Liver (tissue), 9 donors: ENCODE results near the gene CTBP1. TPM values are rescaled to one million over a fixed set of nuclear protein-coding genes. Genes with fewer than 3 reads are reported as not detected.

ENCODE experiments used
- DNase-seq: peaks from one replicate; pipeline ENCODE4 v3.0.0-alpha.2; 2017; ENCODE audit warnings: low spot score
- H3K27ac ChIP-seq, 2 donors: one replicate each; pipeline ENCODE4 v1.7.0; 2013; ENCODE audit warnings: inconsistent platforms in 2 of 2, low read length in 2 of 2, control low read depth in 1 of 2, low read depth in 1 of 2, mild to moderate bottlenecking in 1 of 2
- H3K27me3 ChIP-seq, 4 donors: one replicate each; pipeline versions ENCODE4 v1.6.1 to v1.7.0; 2013; ENCODE audit warnings: low read length in 3 of 4, inconsistent platforms in 1 of 4, mild to moderate bottlenecking in 1 of 4, moderate library complexity in 1 of 4; ENCODE audit not compliant: control insufficient read depth in 4 of 4, insufficient read depth in 4 of 4
- H3K36me3 ChIP-seq, 4 donors: one replicate each; pipeline versions ENCODE4 v1.6.1 to v1.7.0; 2013; ENCODE audit warnings: low read length in 3 of 4, mild to moderate bottlenecking in 3 of 4, low read depth in 1 of 4, moderate library complexity in 1 of 4; ENCODE audit not compliant: control insufficient read depth in 4 of 4, insufficient read depth in 3 of 4
- H3K4me1 ChIP-seq, 4 donors: one replicate each; pipeline versions ENCODE4 v1.6.1 to v1.7.0; 2013; ENCODE audit warnings: low read length in 3 of 4, mild to moderate bottlenecking in 3 of 4, moderate library complexity in 1 of 4; ENCODE audit not compliant: control insufficient read depth in 4 of 4, insufficient read depth in 4 of 4
- H3K4me3 ChIP-seq, 3 donors: one replicate each; pipeline versions ENCODE4 v1.6.1 to v1.7.0; 2013; ENCODE audit warnings: low read length in 3 of 3, control low read depth in 1 of 3, low read depth in 1 of 3, mild to moderate bottlenecking in 1 of 3
- H3K9ac ChIP-seq, 2 donors: one replicate each; pipeline ENCODE4 v1.7.0; 2013; ENCODE audit warnings: low read length in 2 of 2, mild to moderate bottlenecking in 2 of 2, moderate library complexity in 2 of 2, control low read depth in 1 of 2, low read depth in 1 of 2
- H3K9me3 ChIP-seq, 4 donors: one replicate each; pipeline versions ENCODE4 v1.6.1 to v1.7.0; 2013; ENCODE audit warnings: low read length in 3 of 4; ENCODE audit not compliant: control insufficient read depth in 4 of 4
- ATF3 ChIP-seq: IDR thresholded peaks from 2 replicates; pipeline ENCODE4 v1.6.1; 2016; ENCODE audit warnings: antibody characterized with exemption
- GABPA ChIP-seq, 2 donors: IDR thresholded peaks in 1 of 2; conservative IDR thresholded peaks in 1 of 2; 2 replicates each; pipeline ENCODE4 v1.6.1; 2016; ENCODE audit warnings: antibody characterized with exemption in 2 of 2, mild to moderate bottlenecking in 1 of 2, moderate library complexity in 1 of 2
- HNF4G ChIP-seq: IDR thresholded peaks from 2 replicates; pipeline ENCODE4 v1.6.1; 2016; ENCODE audit warnings: antibody characterized with exemption
- RAD21 ChIP-seq, 2 donors: IDR thresholded peaks; 2 replicates each; pipeline ENCODE4 v1.6.1; 2016; ENCODE audit warnings: antibody characterized with exemption in 2 of 2, mild to moderate bottlenecking in 2 of 2
- RXRA ChIP-seq, 2 donors: IDR thresholded peaks; 2 replicates each; pipeline ENCODE4 v1.6.1; 2017 to 2018; ENCODE audit warnings: antibody characterized with exemption in 2 of 2, mild to moderate bottlenecking in 1 of 2
- SP1 ChIP-seq: IDR thresholded peaks from 2 replicates; pipeline ENCODE4 v1.6.1; 2018; ENCODE audit warnings: antibody characterized with exemption, mild to moderate bottlenecking
- TAF1 ChIP-seq: conservative IDR thresholded peaks from 2 replicates; pipeline ENCODE4 v1.6.1; 2016; ENCODE audit warnings: antibody characterized with exemption, mild to moderate bottlenecking
- WGBS: extraction: QIAGEN DNeasy Blood & Tissue Kit; methylation state at CpG from one replicate; pipeline ENCODE4 v1.1.7; 2013; 5-methylcytosine and 5-hydroxymethylcytosine counted together
- polyA plus RNA-seq, 2 donors: library from polyadenylated mRNA; stranded (reverse) in 1 of 2; unstranded in 1 of 2; fragments of 200-250 nt in 1 of 2; fragments of >200 nt in 1 of 2; fragmentation: Nextera tagmentation in 1 of 2; extraction: Ambion mirVana in 1 of 2; gene quantifications; one replicate each; pipeline versions ENCODE4 v1.2.1 to v1.2.3, GENCODE V29; 2013 to 2015
- total RNA-seq, 2 donors: library from RNA; depleted of rRNA; stranded (reverse); fragments of >200 nt; gene quantifications; one replicate each; pipeline ENCODE4 v1.2.3, GENCODE V29; 2014
- TF ChIP-seq, protein P1 (sequence below): IDR thresholded peaks from 2 replicates; pipeline ENCODE4 v1.6.1; 2016; ENCODE audit warnings: antibody characterized with exemption
- TF ChIP-seq, protein P2 (sequence below): IDR thresholded peaks from 2 replicates; pipeline ENCODE4 v1.6.1; 2016; ENCODE audit warnings: antibody characterized with exemption, mild to moderate bottlenecking
- donor health status: healthy.
- donor health status: healthy.
- donor health status: healthy.
- donor health status: healthy.
- donor health status: healthy.

Gene CTBP1
- total and polyA plus RNA-seq, 4 donors = 27.5 to 156 (median 79.5) TPM

GRCh38 chr4:1246901-1247863 is 1.7 kb downstream of the CTBP1 start (continued):
- TF ChIP-seq, protein P1, sequence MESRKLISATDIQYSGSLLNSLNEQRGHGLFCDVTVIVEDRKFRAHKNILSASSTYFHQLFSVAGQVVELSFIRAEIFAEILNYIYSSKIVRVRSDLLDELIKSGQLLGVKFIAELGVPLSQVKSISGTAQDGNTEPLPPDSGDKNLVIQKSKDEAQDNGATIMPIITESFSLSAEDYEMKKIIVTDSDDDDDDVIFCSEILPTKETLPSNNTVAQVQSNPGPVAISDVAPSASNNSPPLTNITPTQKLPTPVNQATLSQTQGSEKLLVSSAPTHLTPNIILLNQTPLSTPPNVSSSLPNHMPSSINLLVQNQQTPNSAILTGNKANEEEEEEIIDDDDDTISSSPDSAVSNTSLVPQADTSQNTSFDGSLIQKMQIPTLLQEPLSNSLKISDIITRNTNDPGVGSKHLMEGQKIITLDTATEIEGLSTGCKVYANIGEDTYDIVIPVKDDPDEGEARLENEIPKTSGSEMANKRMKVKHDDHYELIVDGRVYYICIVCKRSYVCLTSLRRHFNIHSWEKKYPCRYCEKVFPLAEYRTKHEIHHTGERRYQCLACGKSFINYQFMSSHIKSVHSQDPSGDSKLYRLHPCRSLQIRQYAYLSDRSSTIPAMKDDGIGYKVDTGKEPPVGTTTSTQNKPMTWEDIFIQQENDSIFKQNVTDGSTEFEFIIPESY = no peak

DNA sequence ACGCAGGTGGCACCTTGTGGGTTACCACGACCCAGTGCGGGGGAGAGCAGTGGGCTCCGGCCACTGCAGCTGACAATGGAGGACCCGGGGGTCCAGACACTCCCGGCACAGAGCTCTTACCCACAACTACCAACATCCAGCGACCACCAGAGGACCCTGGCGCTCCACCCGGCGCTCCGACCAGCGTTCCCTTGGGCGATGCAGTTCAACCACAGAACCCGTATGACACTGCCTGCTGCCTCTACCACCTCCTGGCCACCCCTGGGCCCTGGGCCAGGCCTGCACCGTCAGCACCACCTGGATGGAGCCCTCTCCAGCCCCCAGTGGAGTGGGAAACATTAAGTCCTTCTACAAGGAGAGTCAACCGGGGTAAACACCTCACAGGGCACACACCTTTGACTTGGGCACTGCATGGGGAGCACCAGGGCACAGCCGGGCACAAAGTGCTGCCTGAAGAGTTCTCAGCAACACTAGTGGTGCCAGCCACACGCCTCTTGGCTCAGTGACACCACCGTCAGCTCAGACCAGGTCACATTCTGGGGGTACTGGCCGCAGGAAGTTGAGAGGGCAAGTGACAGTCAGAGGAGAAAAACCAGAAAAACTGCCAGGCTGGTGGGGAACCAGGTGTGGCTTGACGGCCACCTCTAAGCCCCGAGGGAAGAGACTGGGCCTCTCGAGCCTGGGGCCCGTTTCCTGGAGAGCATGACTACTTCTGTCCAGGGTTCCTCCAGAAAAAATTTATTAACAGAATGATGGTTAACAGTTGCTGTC is 2.6 kb downstream of the CTBP1 start:
- Histone ChIP-seq H3K9me3 (peaks cover 0 to 2% (median 0%) of the 10 kb centered on the region in 4 donors), H3K27ac (peak overlapping the region; percentile 87 to 97), H3K9ac (no peak overlapping the region), H3K27me3 (no peaks in the 10 kb centered on the region), H3K4me3 (no peak overlapping the region), H3K4me1 (peaks cover 41 to 79% (median 70%) of the 10 kb centered on the region in 4 donors), H3K36me3 (peaks cover 0 to 4% (median 0%) of the 10 kb centered on the region in 4 donors)
- DNase-seq = no peak
- TF ChIP-seq GABPA (IDR thresholded peaks at IDR 0.05 in 1 of 2, conservative IDR thresholded peaks at IDR 0.05 in 1 of 2) (no peak), RXRA (IDR thresholded peaks at IDR 0.05) (peak; percentile 33)
- WGBS = 61% methylated on average over 24 of the region's 24 CpGs

DNA sequence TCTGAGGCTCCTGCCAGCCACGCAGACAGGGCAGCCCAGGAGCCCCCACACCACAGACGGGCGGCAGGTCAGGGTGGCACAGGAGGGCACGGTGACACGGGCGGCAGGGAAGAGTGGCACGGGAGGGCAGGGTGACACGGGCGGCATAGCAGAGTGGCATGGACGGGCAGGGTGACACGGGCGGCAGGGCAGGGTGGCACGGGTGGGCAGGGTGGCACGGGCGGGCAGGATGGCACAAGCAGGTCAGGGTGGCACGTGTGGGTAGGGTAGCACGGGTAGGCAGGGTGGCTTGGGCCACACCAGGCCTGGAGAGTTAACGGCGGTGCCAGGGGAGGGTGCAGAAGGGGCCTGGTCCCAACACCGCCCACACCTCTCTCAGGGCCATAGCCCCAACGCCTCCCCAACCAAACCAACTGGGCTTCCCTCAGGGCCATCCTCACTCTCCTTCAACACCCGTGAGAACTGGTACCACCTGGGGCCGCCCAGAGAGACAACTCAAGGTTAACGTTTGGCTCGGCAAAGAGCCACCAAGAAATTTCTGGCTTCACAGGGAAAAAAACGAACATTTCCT is 3.4 kb downstream of the CTBP1 start:
- Histone ChIP-seq H3K4me3 (no peak overlapping the region), H3K36me3 (peaks cover 3 to 6% (median 4%) of the 10 kb centered on the region in 4 donors), H3K9me3 (no peaks in the 10 kb centered on the region), H3K27ac (no peak overlapping the region), H3K9ac (no peak overlapping the region), H3K27me3 (no peaks in the 10 kb centered on the region), H3K4me1 (peaks cover 41 to 78% (median 73%) of the 10 kb centered on the region in 4 donors)
- TF ChIP-seq TAF1 = no peak
- no peak for TF ChIP-seq ATF3
- no peak for TF ChIP-seq RAD21 (IDR thresholded peaks at IDR 0.05)
- TF ChIP-seq, protein P1 = no peak
- no peak for TF ChIP-seq HNF4G
- TF ChIP-seq GABPA (IDR thresholded peaks at IDR 0.05 in 1 of 2, conservative IDR thresholded peaks at IDR 0.05 in 1 of 2) = no peak
- TF ChIP-seq, protein P2, sequence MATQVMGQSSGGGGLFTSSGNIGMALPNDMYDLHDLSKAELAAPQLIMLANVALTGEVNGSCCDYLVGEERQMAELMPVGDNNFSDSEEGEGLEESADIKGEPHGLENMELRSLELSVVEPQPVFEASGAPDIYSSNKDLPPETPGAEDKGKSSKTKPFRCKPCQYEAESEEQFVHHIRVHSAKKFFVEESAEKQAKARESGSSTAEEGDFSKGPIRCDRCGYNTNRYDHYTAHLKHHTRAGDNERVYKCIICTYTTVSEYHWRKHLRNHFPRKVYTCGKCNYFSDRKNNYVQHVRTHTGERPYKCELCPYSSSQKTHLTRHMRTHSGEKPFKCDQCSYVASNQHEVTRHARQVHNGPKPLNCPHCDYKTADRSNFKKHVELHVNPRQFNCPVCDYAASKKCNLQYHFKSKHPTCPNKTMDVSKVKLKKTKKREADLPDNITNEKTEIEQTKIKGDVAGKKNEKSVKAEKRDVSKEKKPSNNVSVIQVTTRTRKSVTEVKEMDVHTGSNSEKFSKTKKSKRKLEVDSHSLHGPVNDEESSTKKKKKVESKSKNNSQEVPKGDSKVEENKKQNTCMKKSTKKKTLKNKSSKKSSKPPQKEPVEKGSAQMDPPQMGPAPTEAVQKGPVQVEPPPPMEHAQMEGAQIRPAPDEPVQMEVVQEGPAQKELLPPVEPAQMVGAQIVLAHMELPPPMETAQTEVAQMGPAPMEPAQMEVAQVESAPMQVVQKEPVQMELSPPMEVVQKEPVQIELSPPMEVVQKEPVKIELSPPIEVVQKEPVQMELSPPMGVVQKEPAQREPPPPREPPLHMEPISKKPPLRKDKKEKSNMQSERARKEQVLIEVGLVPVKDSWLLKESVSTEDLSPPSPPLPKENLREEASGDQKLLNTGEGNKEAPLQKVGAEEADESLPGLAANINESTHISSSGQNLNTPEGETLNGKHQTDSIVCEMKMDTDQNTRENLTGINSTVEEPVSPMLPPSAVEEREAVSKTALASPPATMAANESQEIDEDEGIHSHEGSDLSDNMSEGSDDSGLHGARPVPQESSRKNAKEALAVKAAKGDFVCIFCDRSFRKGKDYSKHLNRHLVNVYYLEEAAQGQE = no peak
- no peak for TF ChIP-seq SP1
- WGBS = 89% methylated on average over 26 of the region's 26 CpGs
- DNase-seq = no peak
